GM06990 (cell line): ENCODE measurements around the gene SEC24A.
"Not testable (repeated sequence)": the region's sequence is repeated elsewhere in the genome, so short reads cannot be mapped to it uniquely, and the experiment has no call there.

Experiments used
- DNase-seq: peaks from one replicate; pipeline ENCODE4 v3.0.0-alpha.2; 2011; ENCODE audit not compliant: insufficient read length; ENCODE audit errors: extremely low read depth
- H3K27me3 ChIP-seq: replicated peaks from 2 replicates; pipeline ENCODE4 v1.6.0; 2011; ENCODE audit warnings: low read length; ENCODE audit not compliant: control insufficient read depth, insufficient read depth
- H3K36me3 ChIP-seq: 2 replicates; pipeline ENCODE4 v1.5.1; 2011; ENCODE audit warnings: low read length; ENCODE audit not compliant: control insufficient read depth, insufficient read depth
- H3K4me3 ChIP-seq: replicated peaks from 2 replicates; pipeline ENCODE4 v1.5.1; 2011; ENCODE audit warnings: low read depth, mild to moderate bottlenecking, control low read depth, low read length
- TF ChIP-seq, protein P1 (sequence below): IDR thresholded peaks from 2 replicates; pipeline ENCODE4 v1.5.1; 2011; ENCODE audit warnings: low read length, control low read depth, mild to moderate bottlenecking, inconsistent platforms; ENCODE audit not compliant: insufficient read depth, poor library complexity, severe bottlenecking

SEC24A gene

DNA sequence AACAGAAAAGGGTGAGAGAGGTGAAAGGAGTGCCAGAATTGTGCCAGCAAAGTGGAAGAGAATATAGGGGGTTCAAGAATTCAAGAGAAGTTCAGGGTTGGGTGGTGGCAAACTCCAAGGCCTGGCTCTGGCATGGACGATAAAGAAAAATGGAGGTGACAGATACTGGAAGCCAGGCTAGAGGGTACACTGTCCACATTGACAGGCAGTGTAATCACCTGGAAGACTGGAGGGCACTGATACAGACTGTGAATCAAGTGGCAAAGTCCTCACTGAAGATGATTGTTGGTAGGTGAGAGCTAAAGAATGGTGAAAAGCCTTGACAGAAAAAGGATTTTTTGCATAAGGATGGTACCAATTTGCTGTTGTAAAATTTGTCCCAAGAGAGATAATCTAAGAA, 23.0 kb upstream of the SEC24A start:
- Histone ChIP-seq H3K27me3 (no peaks in the 10 kb centered on the region), H3K36me3 (peaks cover 4% of the 10 kb centered on the region), H3K4me3 (no peak overlapping the region)
- TF ChIP-seq, protein P1, sequence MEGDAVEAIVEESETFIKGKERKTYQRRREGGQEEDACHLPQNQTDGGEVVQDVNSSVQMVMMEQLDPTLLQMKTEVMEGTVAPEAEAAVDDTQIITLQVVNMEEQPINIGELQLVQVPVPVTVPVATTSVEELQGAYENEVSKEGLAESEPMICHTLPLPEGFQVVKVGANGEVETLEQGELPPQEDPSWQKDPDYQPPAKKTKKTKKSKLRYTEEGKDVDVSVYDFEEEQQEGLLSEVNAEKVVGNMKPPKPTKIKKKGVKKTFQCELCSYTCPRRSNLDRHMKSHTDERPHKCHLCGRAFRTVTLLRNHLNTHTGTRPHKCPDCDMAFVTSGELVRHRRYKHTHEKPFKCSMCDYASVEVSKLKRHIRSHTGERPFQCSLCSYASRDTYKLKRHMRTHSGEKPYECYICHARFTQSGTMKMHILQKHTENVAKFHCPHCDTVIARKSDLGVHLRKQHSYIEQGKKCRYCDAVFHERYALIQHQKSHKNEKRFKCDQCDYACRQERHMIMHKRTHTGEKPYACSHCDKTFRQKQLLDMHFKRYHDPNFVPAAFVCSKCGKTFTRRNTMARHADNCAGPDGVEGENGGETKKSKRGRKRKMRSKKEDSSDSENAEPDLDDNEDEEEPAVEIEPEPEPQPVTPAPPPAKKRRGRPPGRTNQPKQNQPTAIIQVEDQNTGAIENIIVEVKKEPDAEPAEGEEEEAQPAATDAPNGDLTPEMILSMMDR, result no peak
- DNase-seq, result no peak

DNA sequence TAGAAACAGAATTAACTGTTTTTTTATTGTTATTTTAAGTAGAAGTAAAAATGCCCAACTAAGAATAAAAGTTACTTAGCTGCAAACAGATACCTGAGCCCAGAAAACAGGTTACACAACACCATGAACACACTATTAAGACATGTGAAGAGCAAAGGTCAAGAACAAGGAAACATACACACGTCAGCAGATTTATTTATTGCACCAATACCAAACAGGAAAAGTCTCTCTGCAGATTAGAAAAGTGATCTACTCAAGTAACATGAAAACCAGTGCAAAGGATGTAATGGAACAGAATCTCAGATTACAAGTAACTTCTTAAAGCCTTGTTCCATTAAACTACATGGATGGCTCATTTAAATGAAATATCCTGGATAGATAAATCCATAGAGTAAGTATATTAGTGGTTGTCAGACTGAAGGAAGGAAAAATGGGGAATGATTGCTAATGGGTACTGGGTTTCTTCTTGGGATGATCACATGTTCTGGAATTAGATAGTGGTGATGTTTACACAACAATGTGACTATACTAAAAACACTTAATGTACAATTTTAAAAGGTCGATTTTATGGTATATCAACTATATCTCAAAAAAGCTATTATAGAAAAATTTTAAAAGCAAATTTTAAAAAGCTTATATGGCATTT, 22.1 kb upstream of the SEC24A start:
- H3K36me3 ChIP-seq, result peaks cover 2% of the 10 kb centered on the region; the same call in 1 of the 2 replicates
- TF ChIP-seq, protein P1, result no peak
- no peaks in the 10 kb centered on the region for H3K27me3 ChIP-seq
- no peak overlapping the region for H3K4me3 ChIP-seq
- no peak for DNase-seq

DNA sequence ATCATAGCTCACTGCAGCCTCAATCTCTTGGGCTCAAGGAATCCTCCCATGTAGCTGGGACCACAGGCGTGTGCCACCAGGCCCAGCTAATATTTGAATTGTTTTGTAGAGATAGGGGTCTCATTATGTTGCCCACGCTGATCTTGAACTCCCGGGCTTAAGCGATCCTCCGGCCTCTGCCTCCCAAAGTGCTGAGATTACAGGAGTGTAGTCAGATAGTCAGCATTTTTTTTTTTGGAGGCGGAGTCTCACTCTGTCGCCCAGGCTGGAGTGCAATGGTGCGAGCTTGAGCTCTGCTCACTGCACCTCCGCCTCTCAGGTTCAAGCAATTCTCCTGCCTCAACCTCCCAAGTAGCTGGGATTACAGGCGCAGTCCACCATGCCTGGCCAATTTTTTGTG, 14.4 kb upstream of the SEC24A start:
- Histone ChIP-seq H3K27me3 (no peaks in the 10 kb centered on the region), H3K4me3 (no peak overlapping the region), H3K36me3 (no peaks in the 10 kb centered on the region)
- TF ChIP-seq, protein P1, result no peak
- no peak for DNase-seq

- not testable (repeated sequence) for DNase-seq, H3K4me3 ChIP-seq, H3K36me3 ChIP-seq, H3K27me3 ChIP-seq
Measured at GRCh38 chr5:134635366-134635765, 13.2 kb upstream of the SEC24A start.

DNA sequence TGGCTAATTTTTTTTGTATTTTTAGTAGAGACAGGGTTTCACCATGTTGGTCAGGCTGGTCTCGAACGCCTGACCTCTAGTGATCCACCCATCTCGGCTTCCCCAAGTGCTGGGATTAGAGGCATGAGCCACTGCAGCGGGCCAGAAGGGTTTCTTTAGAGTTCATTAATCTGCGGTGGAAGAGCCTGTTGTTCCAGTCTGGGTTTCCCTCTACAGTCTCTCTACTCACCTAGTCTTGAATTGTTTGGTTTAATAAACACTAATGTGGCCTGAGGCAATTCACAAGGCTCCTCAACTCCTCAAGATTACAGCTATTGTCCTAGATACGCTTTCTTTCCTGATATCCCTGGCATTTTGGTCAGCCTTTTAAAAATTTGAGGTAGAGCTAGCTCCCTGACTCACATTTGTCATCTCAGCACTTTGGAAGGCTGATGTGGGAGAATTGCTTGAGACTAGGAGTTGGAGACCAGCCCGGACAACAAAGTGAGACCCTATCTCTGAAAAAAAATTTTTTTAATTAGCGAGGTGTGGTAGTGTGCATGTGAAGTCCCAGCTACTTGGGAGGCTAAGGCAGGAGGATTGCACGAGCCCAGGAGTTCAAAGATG, 11.4 kb upstream of the SEC24A start:
- DNase-seq, result no peak
- Histone ChIP-seq H3K36me3 (no peaks in the 10 kb centered on the region), H3K27me3 (no peaks in the 10 kb centered on the region), H3K4me3 (no peak overlapping the region)
- TF ChIP-seq, protein P1, result no peak

DNA sequence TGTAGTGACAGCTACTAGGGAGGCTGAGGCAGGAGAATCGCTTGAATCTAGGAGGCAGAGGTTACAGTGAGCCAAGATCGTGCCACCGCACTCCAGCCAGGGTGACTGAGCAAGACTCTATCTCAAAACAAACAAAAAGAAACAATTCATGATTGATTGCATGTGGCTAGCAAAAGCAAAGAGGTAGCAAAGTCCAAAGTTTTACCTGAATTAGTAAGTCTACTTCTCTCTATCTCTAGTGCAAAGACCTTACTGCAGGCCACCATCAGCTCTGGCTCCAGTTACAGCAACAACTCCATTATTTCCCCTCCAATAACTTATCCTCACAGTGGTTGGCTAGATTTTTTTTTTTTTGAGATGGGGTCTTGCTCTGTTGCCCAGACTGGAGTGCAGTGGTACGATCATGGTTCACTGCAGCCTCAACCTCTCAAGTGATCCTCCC, 9.8 kb upstream of the SEC24A start:
- TF ChIP-seq, protein P1, result no peak
- Histone ChIP-seq H3K4me3 (no peak overlapping the region), H3K27me3 (no peaks in the 10 kb centered on the region), H3K36me3 (no peaks in the 10 kb centered on the region)
- no peak for DNase-seq
